Gastrocnemius medialis (tissue), 4 donors: Measurements from ENCODE around the gene CTNNBL1. TPM values are rescaled to one million over a fixed set of nuclear protein-coding genes. Genes with fewer than 3 reads are reported as not detected.

Source experiments
- ATAC-seq, 2 donors: fragments of 150-250 bp; one replicate each; pipeline ENCODE4 v1.9.1; 2016
- DNase-seq, 2 donors: peaks; one replicate each; pipeline ENCODE4 v3.0.0-alpha.2; 2019
- H3K27ac ChIP-seq, 4 donors: fragments of 200-600 bp; sonication (generic); 1 replicate in 1 of 4; 2 replicates in 3 of 4; pipeline ENCODE4 v1.5.1; 2016 to 2018; ENCODE audit warnings: mild to moderate bottlenecking in 2 of 4, moderate library complexity in 1 of 4
- H3K27me3 ChIP-seq, 3 donors: fragments of 200-600 bp; sonication (generic) in 2 of 3; 1 replicate in 1 of 3; 2 replicates in 2 of 3; pipeline versions ENCODE4 v1.5.1 to v1.6.0; 2016 to 2019; ENCODE audit warnings: mild to moderate bottlenecking in 1 of 3, moderate library complexity in 1 of 3
- H3K36me3 ChIP-seq, 2 donors: fragments of 200-600 bp; sonication (generic) in 1 of 2; one replicate each; pipeline ENCODE4 v1.5.1; 2017 to 2018
- H3K4me1 ChIP-seq, 2 donors: fragments of 200-600 bp; sonication (generic) in 1 of 2; one replicate each; pipeline ENCODE4 v1.5.1; 2016 to 2017; ENCODE audit warnings: mild to moderate bottlenecking in 2 of 2
- H3K4me3 ChIP-seq, 4 donors: fragments of 200-600 bp; sonication (generic) in 3 of 4; 1 replicate in 1 of 4; 2 replicates in 3 of 4; pipeline ENCODE4 v1.5.1; 2016 to 2019; ENCODE audit warnings: mild to moderate bottlenecking in 2 of 4
- H3K9me3 ChIP-seq, 3 donors: fragments of 200-600 bp; sonication (generic) in 2 of 3; 1 replicate in 1 of 3; 2 replicates in 2 of 3; pipeline ENCODE4 v1.5.1; 2016 to 2019
- CTCF ChIP-seq, 5 experiments: fragments of 450-650 bp in 3 of 5; fragments of 200-600 bp in 2 of 5; sonication (generic) in 2 of 5; IDR thresholded peaks in 4 of 5; conservative IDR thresholded peaks in 1 of 5; 1 replicate in 4 of 5; 2 replicates in 1 of 5; pipeline ENCODE4 v1.5.1; 2016 to 2019; ENCODE audit warnings: antibody characterized with exemption in 5 of 5, mild to moderate bottlenecking in 3 of 5, moderate library complexity in 3 of 5
- POLR2A ChIP-seq, 2 donors: fragments of 450-650 bp; IDR thresholded peaks; one replicate each; pipeline ENCODE4 v1.6.1; 2017; ENCODE audit warnings: antibody characterized with exemption in 2 of 2, mild to moderate bottlenecking in 2 of 2, moderate library complexity in 2 of 2
- in situ Hi-C, 4 donors: fragments of 200-750 bp; cut with MboI; loops; one replicate each; pipeline versions ENCODE4 v1.15.0 to v1.8.0; 2017; ENCODE audit warnings: low sequenced_read_pairs in 4 of 4
- intact Hi-C: fragments of 100-400 bp; cut with DNase I; formaldehyde crosslinking; loops from one replicate; pipeline ENCODE4 v1.15.1; 2023; ENCODE audit warnings: low total_unique reads
- total RNA-seq, 4 donors: library from RNA; depleted of rRNA; stranded (reverse); fragments of >200 nt; gene quantifications; one replicate each; pipeline versions ENCODE4 v1.1.0 to v1.2.3, GENCODE V29; 2016

The CTNNBL1 gene
- 10 to 100 TPM; 23.1 to 35.4 (median 30.3) TPM for total RNA-seq

GRCh38 chr20:37693635-37694626 is at the start of gene CTNNBL1:
Gene CTNNBL1, plus strand, starts transcription at chr20:37694030. Its CDS starts 93 bp downstream, at chr20:37694123.
- DNase-seq (peak; percentile 94 to 97), ATAC-seq (peak; percentile 97 to 99)
- Histone ChIP-seq H3K4me3 (peak within 1 kb of the TSS; percentile 67 to 93 (median 84)), H3K27me3 (no peaks in the 10 kb centered on the region), H3K9me3 (no peaks in the 10 kb centered on the region), H3K27ac (peak within 1 kb of the TSS; percentile 77 to 79 (median 78)), H3K36me3 (no peaks in the 10 kb centered on the region), H3K4me1 (peaks cover 12 to 18% of the 10 kb centered on the region in 2 donors)
- in situ Hi-C loops, result no loop called here
- intact Hi-C loops, result loop anchor here (2.0 kb wide), 2 partner anchors 33 to 299 kb away; no protein-coding TSS in a partner anchor
- TF ChIP-seq POLR2A (IDR thresholded peaks at IDR 0.05) (peak; percentile 62 to 76), CTCF (IDR thresholded peaks at IDR 0.05 in 4 of 5, conservative IDR thresholded peaks at IDR 0.05 in 1 of 5) (peak in 3 of 5 experiments; percentile 10 to 27 (median 17))

- peaks cover 0 to 10% (median 6%) of the 10 kb centered on the region in 3 donors for H3K27me3 ChIP-seq
- ATAC-seq, result no peak
These were observed 49.2 kb upstream of the CTNNBL1 start for GRCh38 chr20:37644605-37645004.

GRCh38 chr20:37647946-37648345 is 45.9 kb upstream of the CTNNBL1 start:
- Histone ChIP-seq H3K4me1 (no peaks in the 10 kb centered on the region), H3K4me3 (no peak overlapping the region), H3K36me3 (no peaks in the 10 kb centered on the region), H3K27ac (no peak overlapping the region), H3K9me3 (no peaks in the 10 kb centered on the region), H3K27me3 (peaks cover 0 to 3% (median 0%) of the 10 kb centered on the region in 3 donors)
- intact Hi-C loops, result no loop called here
- in situ Hi-C loops, result no loop called here
- DNase-seq, result no peak
- no peak for ATAC-seq
- TF ChIP-seq CTCF (IDR thresholded peaks at IDR 0.05 in 4 of 5, conservative IDR thresholded peaks at IDR 0.05 in 1 of 5), result no peak
- TF ChIP-seq POLR2A (IDR thresholded peaks at IDR 0.05), result no peak

More at GRCh38 chr20:37644605-37645004, 49.2 kb upstream of the CTNNBL1 start:
- in situ Hi-C loops, result no loop called here
- Histone ChIP-seq H3K27ac (no peak overlapping the region), H3K9me3 (no peaks in the 10 kb centered on the region), H3K36me3 (no peaks in the 10 kb centered on the region), H3K4me1 (no peaks in the 10 kb centered on the region), H3K4me3 (no peak overlapping the region)
- no peak for DNase-seq
- TF ChIP-seq CTCF (IDR thresholded peaks at IDR 0.05 in 4 of 5, conservative IDR thresholded peaks at IDR 0.05 in 1 of 5) (no peak), POLR2A (IDR thresholded peaks at IDR 0.05) (no peak)
- intact Hi-C loops, result no loop called here

GRCh38 chr20:37649017-37649416 is 44.8 kb upstream of the CTNNBL1 start:
- Histone ChIP-seq H3K36me3 (no peaks in the 10 kb centered on the region), H3K27ac (no peak overlapping the region), H3K9me3 (no peaks in the 10 kb centered on the region), H3K4me3 (no peak overlapping the region), H3K4me1 (no peaks in the 10 kb centered on the region), H3K27me3 (peaks cover 0 to 3% (median 0%) of the 10 kb centered on the region in 3 donors)
- no peak for ATAC-seq
- intact Hi-C loops (no loop called here), in situ Hi-C loops (no loop called here)
- no peak for TF ChIP-seq CTCF (IDR thresholded peaks at IDR 0.05 in 4 of 5, conservative IDR thresholded peaks at IDR 0.05 in 1 of 5)
- no peak for TF ChIP-seq POLR2A (IDR thresholded peaks at IDR 0.05)
- DNase-seq, result no peak
